ENCODE data around the gene GALNT11.
"Not testable (repeated sequence)": the region's sequence is repeated elsewhere in the genome, so short reads cannot be mapped to it uniquely, and the experiment has no call there.

The GALNT11 gene

DNA sequence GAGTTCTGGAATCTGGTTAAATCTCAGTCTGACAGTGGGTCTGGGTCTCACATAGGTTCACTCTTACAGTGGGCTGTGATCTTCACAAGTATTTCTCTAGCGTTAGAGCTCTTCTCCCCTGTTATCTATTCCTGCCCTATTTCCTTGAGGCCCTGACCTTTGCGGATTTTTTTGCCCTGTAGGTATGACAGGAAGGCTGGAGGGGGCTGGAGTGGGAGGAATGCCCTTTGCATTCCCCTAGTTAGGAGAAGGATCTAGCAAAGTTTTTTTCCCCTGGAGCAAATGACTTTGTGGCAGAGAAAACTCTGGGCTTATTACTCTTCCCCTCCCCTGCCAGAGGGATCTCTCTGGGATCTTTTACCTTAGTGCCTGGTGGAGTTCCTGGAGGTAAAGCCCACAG lies 49.2 kb downstream of the GALNT11 start:
- Mint-ChIP-seq H3K36me3 (ENCODE audit: low read depth) (peaks cover 4% of the 10 kb centered on the region), H3K9me3 (peaks cover 10% of the 10 kb centered on the region), H3K4me3 (no peak overlapping the region), H3K27me3 (ENCODE audit: low read depth) (no peaks in the 10 kb centered on the region), H3K4me1 (ENCODE audit: low read depth) (peaks cover 20% of the 10 kb centered on the region), H3K27ac (no peak overlapping the region)
- DNase-seq (ENCODE audit: low spot score), result no peak

DNA sequence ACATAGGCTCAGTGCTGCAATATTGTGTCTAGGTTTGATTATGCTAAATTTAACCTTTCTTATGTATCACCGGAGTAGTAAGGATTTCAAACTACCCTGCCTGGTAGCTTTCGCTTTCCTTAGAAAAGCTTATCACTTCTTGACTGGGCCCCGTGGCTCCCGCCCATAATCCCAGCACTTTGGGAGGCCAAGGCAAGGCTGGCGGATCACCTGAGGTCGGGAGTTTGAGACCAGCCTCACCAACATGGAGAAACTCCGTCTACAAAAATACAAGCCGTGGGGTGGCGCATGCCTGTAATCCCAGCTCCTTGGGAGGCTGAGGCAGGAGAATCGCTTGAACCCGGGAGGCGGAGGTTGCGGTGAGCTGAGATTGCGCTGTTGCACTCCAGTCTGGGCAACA lies 49.9 kb downstream of the GALNT11 start:
- H3K4me1 Mint-ChIP-seq (ENCODE audit: low read depth), result peaks cover 20% of the 10 kb centered on the region
- not testable (repeated sequence) for DNase-seq (ENCODE audit: low spot score); H3K4me3 Mint-ChIP-seq; H3K27me3 Mint-ChIP-seq (ENCODE audit: low read depth); H3K27ac Mint-ChIP-seq; H3K9me3 Mint-ChIP-seq; H3K36me3 Mint-ChIP-seq (ENCODE audit: low read depth)

DNA sequence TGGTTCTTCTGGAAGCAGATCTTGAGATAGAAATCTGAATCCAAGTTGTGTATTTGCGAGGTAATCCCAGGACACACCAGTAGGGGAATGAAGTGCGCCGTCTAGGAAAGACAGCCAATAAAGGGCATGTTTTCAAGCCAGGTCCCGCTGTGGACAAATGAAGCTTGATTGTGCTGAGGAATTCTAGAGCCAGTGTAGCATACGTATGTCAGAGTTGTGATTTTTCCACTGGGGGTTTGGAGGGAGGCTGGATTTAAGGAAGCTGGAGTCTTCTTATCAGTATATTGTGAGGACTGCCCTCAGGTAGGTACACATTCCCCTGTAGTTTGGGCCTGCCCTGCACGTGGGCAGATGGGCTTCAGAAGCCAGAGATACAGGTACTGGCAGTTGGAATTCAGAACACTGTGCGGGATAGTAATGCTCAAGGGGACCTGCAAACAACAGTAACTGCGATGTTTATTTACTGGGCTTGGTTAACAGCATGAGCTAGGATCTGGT lies 50.9 kb downstream of the GALNT11 start:
- DNase-seq (ENCODE audit: low spot score), result no peak
- Mint-ChIP-seq H3K27ac (no peak overlapping the region), H3K4me3 (no peak overlapping the region), H3K27me3 (ENCODE audit: low read depth) (no peaks in the 10 kb centered on the region), H3K4me1 (ENCODE audit: low read depth) (peaks cover 20% of the 10 kb centered on the region), H3K36me3 (ENCODE audit: low read depth) (no peaks in the 10 kb centered on the region), H3K9me3 (no peaks in the 10 kb centered on the region)

- no peak overlapping the region for H3K27ac Mint-ChIP-seq
- H3K36me3 Mint-ChIP-seq (ENCODE audit: low read depth), result no peaks in the 10 kb centered on the region
- H3K9me3 Mint-ChIP-seq, result no peaks in the 10 kb centered on the region
- H3K27me3 Mint-ChIP-seq (ENCODE audit: low read depth), result no peaks in the 10 kb centered on the region
- H3K4me3 Mint-ChIP-seq, result no peak overlapping the region
- DNase-seq (ENCODE audit: low spot score), result no peak
- peaks cover 21% of the 10 kb centered on the region for H3K4me1 Mint-ChIP-seq (ENCODE audit: low read depth)
Observed at GRCh38 chr7:152076940-152077933, 51.8 kb downstream of the GALNT11 start.

- no peaks in the 10 kb centered on the region for H3K36me3 Mint-ChIP-seq (ENCODE audit: low read depth)
- no peaks in the 10 kb centered on the region for H3K9me3 Mint-ChIP-seq
- DNase-seq (ENCODE audit: low spot score), result no peak
- peaks cover 23% of the 10 kb centered on the region for H3K4me1 Mint-ChIP-seq (ENCODE audit: low read depth)
- H3K27ac Mint-ChIP-seq, result no peak overlapping the region
- no peak overlapping the region for H3K4me3 Mint-ChIP-seq
- no peaks in the 10 kb centered on the region for H3K27me3 Mint-ChIP-seq (ENCODE audit: low read depth)
Observed at GRCh38 chr7:152078025-152078424, 52.6 kb downstream of the GALNT11 start.

- no peaks in the 10 kb centered on the region for H3K27me3 Mint-ChIP-seq (ENCODE audit: low read depth)
- H3K36me3 Mint-ChIP-seq (ENCODE audit: low read depth), result no peaks in the 10 kb centered on the region
- peaks cover 23% of the 10 kb centered on the region for H3K4me1 Mint-ChIP-seq (ENCODE audit: low read depth)
- DNase-seq (ENCODE audit: low spot score), result no peak
- no peak overlapping the region for H3K27ac Mint-ChIP-seq
- no peak overlapping the region for H3K4me3 Mint-ChIP-seq
- no peaks in the 10 kb centered on the region for H3K9me3 Mint-ChIP-seq
Observed at GRCh38 chr7:152078786-152079185, 53.3 kb downstream of the GALNT11 start.

- Mint-ChIP-seq H3K36me3 (ENCODE audit: low read depth) (peaks cover 3% of the 10 kb centered on the region), H3K4me1 (ENCODE audit: low read depth) (peaks cover 23% of the 10 kb centered on the region)
Observed at GRCh38 chr7:152081088-152081487, 55.6 kb downstream of the GALNT11 start.

DNA sequence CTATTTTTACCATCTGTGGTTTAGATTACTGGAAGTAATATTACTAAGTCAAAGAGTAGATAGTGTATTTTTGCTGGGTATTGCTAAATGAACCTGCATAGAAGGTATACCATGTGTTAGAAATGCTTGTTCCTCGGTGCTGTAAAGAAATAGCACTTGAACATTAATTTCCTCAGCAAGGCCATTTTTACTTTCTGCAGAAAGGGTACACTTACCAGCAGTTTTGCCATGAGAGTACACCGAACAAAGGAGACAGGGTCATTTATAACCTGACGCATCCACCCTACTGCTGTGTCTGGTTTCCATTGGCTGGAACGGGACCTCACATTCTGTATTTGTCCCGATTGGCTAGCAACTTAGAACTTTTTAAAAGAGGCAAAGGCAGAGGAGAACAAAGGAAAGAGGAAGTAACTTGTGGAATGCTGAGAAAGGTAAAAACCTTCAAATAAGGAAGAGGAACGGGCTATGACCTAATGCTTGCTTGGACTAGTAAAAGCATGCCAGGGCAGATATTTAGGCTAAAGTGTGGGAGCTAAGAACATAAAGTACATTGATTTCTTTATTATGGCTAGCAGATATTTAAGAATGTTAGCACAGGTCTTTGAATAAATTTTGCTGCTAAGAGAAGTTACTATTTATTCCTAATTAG lies 56.7 kb downstream of the GALNT11 start:
- not testable (repeated sequence) for H3K4me3 Mint-ChIP-seq; DNase-seq (ENCODE audit: low spot score); H3K36me3 Mint-ChIP-seq (ENCODE audit: low read depth); H3K27me3 Mint-ChIP-seq (ENCODE audit: low read depth); H3K9me3 Mint-ChIP-seq; H3K27ac Mint-ChIP-seq
- H3K4me1 Mint-ChIP-seq (ENCODE audit: low read depth), result peaks cover 19% of the 10 kb centered on the region

More at GRCh38 chr7:152081088-152081487, 55.6 kb downstream of the GALNT11 start:
- H3K27me3 Mint-ChIP-seq (ENCODE audit: low read depth), result no peaks in the 10 kb centered on the region
- H3K4me3 Mint-ChIP-seq, result no peak overlapping the region
- H3K9me3 Mint-ChIP-seq, result no peaks in the 10 kb centered on the region
- no peak overlapping the region for H3K27ac Mint-ChIP-seq
- DNase-seq (ENCODE audit: low spot score), result no peak

DNA sequence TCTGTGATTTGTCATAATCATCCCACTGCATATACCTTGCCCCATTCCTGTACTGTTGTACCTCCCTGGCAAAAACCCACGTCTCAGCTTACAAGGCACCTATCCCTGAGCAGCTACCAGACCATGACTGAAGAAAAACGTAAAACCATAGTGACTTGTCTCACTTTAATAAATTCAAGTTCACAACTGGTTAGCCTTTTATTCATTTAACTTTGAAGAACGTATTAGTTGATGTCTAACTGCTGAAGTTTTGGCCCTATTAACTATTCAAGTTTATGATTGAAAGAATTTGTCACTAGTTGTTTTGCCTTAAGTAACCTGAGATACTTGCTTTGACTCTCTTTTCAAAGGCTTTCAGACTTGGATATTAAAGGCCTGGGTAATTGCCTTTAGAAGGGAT lies 59.7 kb downstream of the GALNT11 start:
- Mint-ChIP-seq H3K27ac (no peak overlapping the region), H3K9me3 (peaks cover 22% of the 10 kb centered on the region), H3K4me1 (ENCODE audit: low read depth) (peaks cover 2% of the 10 kb centered on the region), H3K27me3 (ENCODE audit: low read depth) (no peaks in the 10 kb centered on the region), H3K4me3 (no peak overlapping the region), H3K36me3 (ENCODE audit: low read depth) (peaks cover 14% of the 10 kb centered on the region)
- no peak for DNase-seq (ENCODE audit: low spot score)

DNA sequence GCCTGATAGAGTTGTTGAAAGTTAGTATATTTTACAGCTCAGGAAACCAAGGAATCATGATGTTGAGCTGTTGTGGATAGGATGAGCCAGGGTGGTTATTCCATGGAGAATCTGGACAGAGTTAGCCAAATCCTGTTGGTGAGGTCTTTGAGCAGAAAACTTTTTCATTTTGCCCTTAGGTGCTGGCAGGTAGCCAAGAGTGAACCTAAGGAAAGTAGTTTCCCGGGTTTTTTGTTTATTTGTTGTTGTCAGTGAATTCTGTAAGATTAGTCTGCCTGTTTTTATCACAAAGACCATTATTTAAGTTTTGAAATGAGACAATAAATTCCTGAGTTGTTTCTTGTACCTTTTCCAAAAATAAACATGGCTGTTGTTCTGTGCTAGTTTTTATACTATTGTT lies 61.0 kb downstream of the GALNT11 start:
- Mint-ChIP-seq H3K4me1 (ENCODE audit: low read depth) (peaks cover 2% of the 10 kb centered on the region), H3K36me3 (ENCODE audit: low read depth) (peaks cover 14% of the 10 kb centered on the region), H3K27ac (no peak overlapping the region), H3K27me3 (ENCODE audit: low read depth) (no peaks in the 10 kb centered on the region), H3K9me3 (peaks cover 22% of the 10 kb centered on the region), H3K4me3 (no peak overlapping the region)
- DNase-seq (ENCODE audit: low spot score), result no peak

- Mint-ChIP-seq H3K27ac (no peak overlapping the region), H3K9me3 (peaks cover 22% of the 10 kb centered on the region), H3K36me3 (ENCODE audit: low read depth) (peaks cover 15% of the 10 kb centered on the region), H3K27me3 (ENCODE audit: low read depth) (no peaks in the 10 kb centered on the region), H3K4me1 (ENCODE audit: low read depth) (no peaks in the 10 kb centered on the region), H3K4me3 (no peak overlapping the region)
- no peak for DNase-seq (ENCODE audit: low spot score)
Observed at GRCh38 chr7:152089183-152089582, 63.7 kb downstream of the GALNT11 start.

- Mint-ChIP-seq H3K27me3 (ENCODE audit: low read depth) (no peaks in the 10 kb centered on the region), H3K36me3 (ENCODE audit: low read depth) (peaks cover 15% of the 10 kb centered on the region), H3K9me3 (peaks cover 22% of the 10 kb centered on the region), H3K4me3 (no peak overlapping the region), H3K4me1 (ENCODE audit: low read depth) (no peaks in the 10 kb centered on the region), H3K27ac (no peak overlapping the region)
- DNase-seq (ENCODE audit: low spot score), result no peak
Observed at GRCh38 chr7:152090747-152091146, 65.3 kb downstream of the GALNT11 start.

DNA sequence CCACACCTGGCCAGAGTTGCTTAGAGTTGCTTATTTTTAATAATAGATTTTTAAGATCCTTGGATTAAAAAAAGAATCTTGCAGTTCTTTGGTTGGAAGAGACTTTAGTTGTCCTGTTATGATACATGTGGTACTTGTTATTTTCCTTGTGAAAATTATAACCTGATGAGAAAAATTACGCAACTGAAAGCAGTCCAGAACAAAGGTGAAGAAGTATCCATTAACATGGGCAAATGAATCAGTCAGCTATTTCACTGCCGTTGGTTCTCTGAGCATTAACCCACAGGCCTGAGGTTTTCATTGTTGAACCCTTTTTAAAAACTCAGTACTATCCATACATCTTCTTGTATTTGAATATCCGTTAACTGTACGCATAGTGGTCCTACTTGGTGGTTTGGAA lies 68.2 kb downstream of the GALNT11 start:
- no peak overlapping the region for H3K27ac Mint-ChIP-seq
- peaks cover 9% of the 10 kb centered on the region for H3K9me3 Mint-ChIP-seq
- H3K36me3 Mint-ChIP-seq (ENCODE audit: low read depth), result peaks cover 9% of the 10 kb centered on the region
- no peaks in the 10 kb centered on the region for H3K4me1 Mint-ChIP-seq (ENCODE audit: low read depth)
- H3K4me3 Mint-ChIP-seq, result no peak overlapping the region
- no peaks in the 10 kb centered on the region for H3K27me3 Mint-ChIP-seq (ENCODE audit: low read depth)
- no peak for DNase-seq (ENCODE audit: low spot score)

DNA sequence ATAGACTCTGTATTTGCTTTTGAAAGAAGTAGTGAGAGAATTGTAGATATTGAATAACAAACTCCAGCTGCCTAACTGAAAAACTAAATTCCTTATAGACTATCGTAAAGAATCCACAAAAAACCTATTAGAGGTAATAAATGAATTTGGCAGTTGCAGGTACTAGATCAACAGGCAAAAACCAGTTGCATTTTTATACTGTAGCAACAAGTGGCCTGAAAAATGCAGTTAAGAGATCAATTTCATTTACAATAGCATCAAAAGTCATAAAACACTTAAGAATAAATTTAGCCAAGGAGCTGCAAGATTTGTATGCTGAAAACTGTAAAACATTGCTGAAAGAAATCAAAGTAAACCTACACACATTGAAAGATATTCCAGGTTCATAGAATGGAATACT lies 70.3 kb downstream of the GALNT11 start:
- Mint-ChIP-seq H3K4me1 (ENCODE audit: low read depth) (no peaks in the 10 kb centered on the region), H3K9me3 (no peaks in the 10 kb centered on the region), H3K4me3 (no peak overlapping the region), H3K27ac (no peak overlapping the region), H3K27me3 (ENCODE audit: low read depth) (no peaks in the 10 kb centered on the region), H3K36me3 (ENCODE audit: low read depth) (peaks cover 5% of the 10 kb centered on the region)
- no peak for DNase-seq (ENCODE audit: low spot score)

All from T-helper 2 cell treated with Interferon-gamma antibody and Interleukin-4, amounts not matched to agents 5 μg/mL and 100 μg/mL, for 36 hours (primary cell).